NB4 (cell line): ENCODE measurements around the gene CLDN25.

ENCODE experiments used
- CTCF ChIP-seq: IDR thresholded peaks from one replicate; pipeline ENCODE4 v1.5.1; 2012; ENCODE audit warnings: low read depth, low read length
- POLR2A ChIP-seq: IDR thresholded peaks from 2 replicates; pipeline ENCODE4 v1.6.1; 2011; ENCODE audit warnings: mild to moderate bottlenecking; ENCODE audit not compliant: insufficient read length; ENCODE audit errors: extremely low read depth

GRCh38 chr11:113773092-113773415 lies 6.5 kb upstream of the CLDN25 start:
- TF ChIP-seq CTCF (no peak), POLR2A (no peak)
